ENCODE results near the gene NECTIN1. TPM values are rescaled to one million over a fixed set of nuclear protein-coding genes. Genes with fewer than 3 reads are reported as not detected.

Gene NECTIN1
- total and polyA plus RNA-seq, 4 donors, result 9.1 to 68.5 (median 45.3) TPM

- WGBS (ENCODE audit: insufficient coverage), result 100% methylated on average over 1 of the region's 2 CpGs
- H3K27me3 ChIP-seq (ENCODE audit: control insufficient read depth, insufficient read depth, low read length), result peaks cover 2% of the 10 kb centered on the region
- no peaks in the 10 kb centered on the region for H3K36me3 ChIP-seq (ENCODE audit: control insufficient read depth, insufficient read depth, low read length)
- H3K27ac ChIP-seq (ENCODE audit: low read depth, low read length), result no peak overlapping the region
- no peak for DNase-seq (ENCODE audit: low read depth in 4 of 6, low spot score in 6 of 6)
- H3K9me3 ChIP-seq (ENCODE audit: control insufficient read depth, insufficient read depth, low read length), result no peaks in the 10 kb centered on the region
- peaks cover 11% of the 10 kb centered on the region for H3K4me1 ChIP-seq (ENCODE audit: control insufficient read depth, insufficient read depth, low read length)
- no peak overlapping the region for H3K4me3 ChIP-seq (ENCODE audit: low read depth, low read length)
Observed at GRCh38 chr11:119734788-119735187, 5.8 kb upstream of the NECTIN1 start.

- 65% methylated on average over 4 of the region's 6 CpGs for WGBS (ENCODE audit: insufficient coverage)
- no peak overlapping the region for H3K27ac ChIP-seq (ENCODE audit: low read depth, low read length)
- no peak overlapping the region for H3K4me3 ChIP-seq (ENCODE audit: low read depth, low read length)
- peaks cover 35% of the 10 kb centered on the region for H3K4me1 ChIP-seq (ENCODE audit: control insufficient read depth, insufficient read depth, low read length)
- DNase-seq (ENCODE audit: low read depth in 4 of 6, low spot score in 6 of 6), result no peak
- H3K27me3 ChIP-seq (ENCODE audit: control insufficient read depth, insufficient read depth, low read length), result peaks cover 2% of the 10 kb centered on the region
- no peaks in the 10 kb centered on the region for H3K36me3 ChIP-seq (ENCODE audit: control insufficient read depth, insufficient read depth, low read length)
- H3K9me3 ChIP-seq (ENCODE audit: control insufficient read depth, insufficient read depth, low read length), result no peaks in the 10 kb centered on the region
Observed at GRCh38 chr11:119730789-119731386, 1.9 kb upstream of the NECTIN1 start.

GRCh38 chr11:119729951-119730613 lies 1.1 kb upstream of the NECTIN1 start:
- Histone ChIP-seq H3K4me1 (ENCODE audit: control insufficient read depth, insufficient read depth, low read length) (peaks cover 42% of the 10 kb centered on the region), H3K27me3 (ENCODE audit: control insufficient read depth, insufficient read depth, low read length) (no peaks in the 10 kb centered on the region), H3K27ac (ENCODE audit: low read depth, low read length) (no peak overlapping the region), H3K4me3 (ENCODE audit: low read depth, low read length) (peak overlapping the region; percentile 73), H3K9me3 (ENCODE audit: control insufficient read depth, insufficient read depth, low read length) (no peaks in the 10 kb centered on the region), H3K36me3 (ENCODE audit: control insufficient read depth, insufficient read depth, low read length) (no peaks in the 10 kb centered on the region)
- DNase-seq (ENCODE audit: low read depth in 4 of 6, low spot score in 6 of 6), result peak in 1 of 6 donors; percentile 54
- WGBS (ENCODE audit: insufficient coverage), result 66% methylated on average over 6 of the region's 21 CpGs

DNA sequence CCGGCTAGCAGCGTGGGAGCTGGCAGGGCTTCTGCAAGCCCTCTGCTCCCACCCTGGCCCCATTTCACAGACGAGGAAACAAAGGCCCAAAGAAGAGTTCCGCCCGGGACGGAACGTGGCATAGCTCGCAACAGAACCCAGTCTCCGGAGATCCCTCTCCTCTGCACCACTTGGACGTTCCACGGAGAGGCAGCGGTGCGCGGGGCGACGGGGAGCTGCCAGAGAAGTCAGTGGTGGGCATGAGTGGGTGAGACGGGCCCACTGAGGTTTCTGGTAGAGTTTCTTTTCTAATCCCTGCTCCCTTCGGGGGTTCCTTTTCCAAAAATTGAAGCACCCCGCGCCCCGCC lies 554 bp upstream of the NECTIN1 start:
- Histone ChIP-seq H3K4me1 (ENCODE audit: control insufficient read depth, insufficient read depth, low read length) (peaks cover 43% of the 10 kb centered on the region), H3K27ac (ENCODE audit: low read depth, low read length) (peak overlapping the region; percentile 25), H3K4me3 (ENCODE audit: low read depth, low read length) (peak overlapping the region; percentile 73), H3K36me3 (ENCODE audit: control insufficient read depth, insufficient read depth, low read length) (no peaks in the 10 kb centered on the region), H3K9me3 (ENCODE audit: control insufficient read depth, insufficient read depth, low read length) (no peaks in the 10 kb centered on the region), H3K27me3 (ENCODE audit: control insufficient read depth, insufficient read depth, low read length) (no peaks in the 10 kb centered on the region)
- DNase-seq (ENCODE audit: low read depth in 4 of 6, low spot score in 6 of 6), result no peak
- WGBS (ENCODE audit: insufficient coverage), result 0% methylated on average over 13 of the region's 21 CpGs

- H3K9me3 ChIP-seq (ENCODE audit: control insufficient read depth, insufficient read depth, low read length), result no peaks in the 10 kb centered on the region
- H3K4me1 ChIP-seq (ENCODE audit: control insufficient read depth, insufficient read depth, low read length), result peaks cover 51% of the 10 kb centered on the region
- H3K27me3 ChIP-seq (ENCODE audit: control insufficient read depth, insufficient read depth, low read length), result no peaks in the 10 kb centered on the region
- H3K27ac ChIP-seq (ENCODE audit: low read depth, low read length), result peak overlapping the region; percentile 33
- no peaks in the 10 kb centered on the region for H3K36me3 ChIP-seq (ENCODE audit: control insufficient read depth, insufficient read depth, low read length)
- H3K4me3 ChIP-seq (ENCODE audit: low read depth, low read length), result peak overlapping the region; percentile 73
- DNase-seq (ENCODE audit: low read depth in 4 of 6, low spot score in 6 of 6), result peak in 1 of 6 donors; percentile 32
- under 1% methylated on average over 25 of the region's 30 CpGs for WGBS (ENCODE audit: insufficient coverage)
Observed at GRCh38 chr11:119728211-119728626, 781 bp downstream of the NECTIN1 start.

DNA sequence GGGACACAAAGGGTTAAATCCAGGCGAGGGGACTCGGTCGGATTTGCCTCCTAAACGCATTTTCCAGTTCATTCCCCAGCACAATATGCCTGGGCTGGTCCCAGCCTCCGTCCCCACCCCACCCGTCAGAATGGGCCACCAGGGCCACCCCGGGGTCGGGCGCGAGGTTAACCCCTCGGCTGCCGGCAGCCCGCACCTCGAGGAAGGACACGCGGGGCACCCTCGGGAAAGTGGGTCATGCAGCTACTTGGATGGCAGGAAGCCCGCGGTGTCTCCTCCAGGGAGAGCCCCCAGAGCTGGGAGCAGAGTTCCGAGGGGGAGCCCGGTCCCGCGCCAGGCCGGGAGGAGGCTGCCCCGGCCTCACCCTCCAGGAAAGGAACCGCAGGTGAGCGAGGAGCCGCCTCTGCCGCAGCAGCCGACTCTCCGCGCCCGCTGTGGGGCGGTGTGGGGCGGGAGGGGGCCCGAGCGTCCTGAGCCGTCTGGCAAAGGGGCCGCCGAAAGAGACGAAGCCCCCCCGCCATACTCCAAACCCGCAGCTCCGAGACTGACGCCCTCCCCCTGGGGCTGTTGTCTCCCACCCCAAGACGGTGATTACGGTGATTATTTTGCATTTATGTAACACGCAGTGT lies 1.4 kb downstream of the NECTIN1 start:
- H3K4me3 ChIP-seq (ENCODE audit: low read depth, low read length), result peak overlapping the region; percentile 73
- no peaks in the 10 kb centered on the region for H3K36me3 ChIP-seq (ENCODE audit: control insufficient read depth, insufficient read depth, low read length)
- peaks cover 52% of the 10 kb centered on the region for H3K4me1 ChIP-seq (ENCODE audit: control insufficient read depth, insufficient read depth, low read length)
- WGBS (ENCODE audit: insufficient coverage), result 0% methylated on average over 35 of the region's 48 CpGs
- DNase-seq (ENCODE audit: low read depth in 4 of 6, low spot score in 6 of 6), result peak in 2 of 6 donors; percentile 73 to 74
- no peaks in the 10 kb centered on the region for H3K9me3 ChIP-seq (ENCODE audit: control insufficient read depth, insufficient read depth, low read length)
- no peak overlapping the region for H3K27ac ChIP-seq (ENCODE audit: low read depth, low read length)
- H3K27me3 ChIP-seq (ENCODE audit: control insufficient read depth, insufficient read depth, low read length), result no peaks in the 10 kb centered on the region

- Histone ChIP-seq H3K9me3 (ENCODE audit: control insufficient read depth, insufficient read depth, low read length) (no peaks in the 10 kb centered on the region), H3K27ac (ENCODE audit: low read depth, low read length) (no peak overlapping the region), H3K36me3 (ENCODE audit: control insufficient read depth, insufficient read depth, low read length) (peaks cover 3% of the 10 kb centered on the region), H3K27me3 (ENCODE audit: control insufficient read depth, insufficient read depth, low read length) (peaks cover 2% of the 10 kb centered on the region), H3K4me1 (ENCODE audit: control insufficient read depth, insufficient read depth, low read length) (peaks cover 57% of the 10 kb centered on the region), H3K4me3 (ENCODE audit: low read depth, low read length) (peak overlapping the region; percentile 73)
- peak in 2 of 6 donors; percentile 54 to 55 for DNase-seq (ENCODE audit: low read depth in 4 of 6, low spot score in 6 of 6)
- WGBS (ENCODE audit: insufficient coverage), result 7% methylated on average over 17 of the region's 21 CpGs
Observed at GRCh38 chr11:119726585-119727522, 2.1 kb downstream of the NECTIN1 start.

GRCh38 chr11:119726150-119726553 lies 2.8 kb downstream of the NECTIN1 start:
- Histone ChIP-seq H3K4me3 (ENCODE audit: low read depth, low read length) (peak overlapping the region; percentile 73), H3K4me1 (ENCODE audit: control insufficient read depth, insufficient read depth, low read length) (peaks cover 64% of the 10 kb centered on the region), H3K27ac (ENCODE audit: low read depth, low read length) (no peak overlapping the region), H3K9me3 (ENCODE audit: control insufficient read depth, insufficient read depth, low read length) (no peaks in the 10 kb centered on the region), H3K27me3 (ENCODE audit: control insufficient read depth, insufficient read depth, low read length) (peaks cover 2% of the 10 kb centered on the region), H3K36me3 (ENCODE audit: control insufficient read depth, insufficient read depth, low read length) (peaks cover 8% of the 10 kb centered on the region)
- no peak for DNase-seq (ENCODE audit: low read depth in 4 of 6, low spot score in 6 of 6)
- WGBS (ENCODE audit: insufficient coverage), result 54% methylated on average over 3 of the region's 6 CpGs

- Histone ChIP-seq H3K9me3 (ENCODE audit: control insufficient read depth, insufficient read depth, low read length) (no peaks in the 10 kb centered on the region), H3K4me3 (ENCODE audit: low read depth, low read length) (no peak overlapping the region), H3K36me3 (ENCODE audit: control insufficient read depth, insufficient read depth, low read length) (peaks cover 18% of the 10 kb centered on the region), H3K4me1 (ENCODE audit: control insufficient read depth, insufficient read depth, low read length) (peaks cover 73% of the 10 kb centered on the region), H3K27ac (ENCODE audit: low read depth, low read length) (no peak overlapping the region), H3K27me3 (ENCODE audit: control insufficient read depth, insufficient read depth, low read length) (peaks cover 2% of the 10 kb centered on the region)
- no peak for DNase-seq (ENCODE audit: low read depth in 4 of 6, low spot score in 6 of 6)
- WGBS (ENCODE audit: insufficient coverage), result no CpG with 5 or more reads among the region's 3 CpGs
Observed at GRCh38 chr11:119724956-119725355, 4.0 kb downstream of the NECTIN1 start.

Measured in spinal cord (tissue), 10 donors.